Measurements from ENCODE around the gene MVB12B. TPM values are rescaled to one million over a fixed set of nuclear protein-coding genes. Genes with fewer than 3 reads are reported as not detected.

MVB12B gene
- total RNA-seq, 1 experiment from 2014 or later: 9.4 TPM

GRCh38 chr9:126448136-126448535 lies 121.5 kb downstream of the MVB12B start:
- ATAC-seq: no peak
- no peak for DNase-seq (ENCODE audit: low read depth, low spot score)
- ChIA-PET CTCF (no interaction called here), POLR2A (no interaction called here)
- TF ChIP-seq SIN3A (IDR thresholded peaks at IDR 0.05; ENCODE audit: borderline replicate concordance, insufficient read depth, low read depth, low read length) (no peak), POLR2AphosphoS5 (IDR thresholded peaks at IDR 0.05; ENCODE audit: low read depth, low read length) (no peak), REST (IDR thresholded peaks at IDR 0.05; ENCODE audit: insufficient read depth in 1 of 2, low read depth in 2 of 2, low read length in 1 of 2) (no peak), TCF7L2 (IDR thresholded peaks at IDR 0.05; ENCODE audit: low read depth, low read length) (no peak)
- TF ChIP-seq, protein P1, sequence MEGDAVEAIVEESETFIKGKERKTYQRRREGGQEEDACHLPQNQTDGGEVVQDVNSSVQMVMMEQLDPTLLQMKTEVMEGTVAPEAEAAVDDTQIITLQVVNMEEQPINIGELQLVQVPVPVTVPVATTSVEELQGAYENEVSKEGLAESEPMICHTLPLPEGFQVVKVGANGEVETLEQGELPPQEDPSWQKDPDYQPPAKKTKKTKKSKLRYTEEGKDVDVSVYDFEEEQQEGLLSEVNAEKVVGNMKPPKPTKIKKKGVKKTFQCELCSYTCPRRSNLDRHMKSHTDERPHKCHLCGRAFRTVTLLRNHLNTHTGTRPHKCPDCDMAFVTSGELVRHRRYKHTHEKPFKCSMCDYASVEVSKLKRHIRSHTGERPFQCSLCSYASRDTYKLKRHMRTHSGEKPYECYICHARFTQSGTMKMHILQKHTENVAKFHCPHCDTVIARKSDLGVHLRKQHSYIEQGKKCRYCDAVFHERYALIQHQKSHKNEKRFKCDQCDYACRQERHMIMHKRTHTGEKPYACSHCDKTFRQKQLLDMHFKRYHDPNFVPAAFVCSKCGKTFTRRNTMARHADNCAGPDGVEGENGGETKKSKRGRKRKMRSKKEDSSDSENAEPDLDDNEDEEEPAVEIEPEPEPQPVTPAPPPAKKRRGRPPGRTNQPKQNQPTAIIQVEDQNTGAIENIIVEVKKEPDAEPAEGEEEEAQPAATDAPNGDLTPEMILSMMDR (IDR thresholded peaks at IDR 0.05): no peak
- no peaks in the 10 kb centered on the region for H3K4me1 ChIP-seq (ENCODE audit: control insufficient read depth, insufficient read depth, low read length)
- H3K9me3 ChIP-seq (ENCODE audit: control insufficient read depth, insufficient read depth, low read depth, low read length): no peaks in the 10 kb centered on the region
- intact Hi-C loops (cut with micrococcal nuclease; ENCODE audit: unreplicated experiment): no loop called here
- H3K27me3 ChIP-seq (ENCODE audit: control insufficient read depth, insufficient read depth, low read length): no peaks in the 10 kb centered on the region
- no peak overlapping the region for H3K27ac ChIP-seq (ENCODE audit: low read length)
- in situ Hi-C loops (cut with HindIII; ENCODE audit: low pct_unique_long_range_greater_than_20kb, low sequenced_read_pairs): no loop called here
- H3K4me3 ChIP-seq (ENCODE audit: low read depth in 2 of 2, low read length in 2 of 2): no peak overlapping the region
- no peaks in the 10 kb centered on the region for H3K36me3 ChIP-seq (ENCODE audit: control insufficient read depth, insufficient read depth, low read length)
- no TSS peak for BruUV-seq (replicated peaks)

DNA sequence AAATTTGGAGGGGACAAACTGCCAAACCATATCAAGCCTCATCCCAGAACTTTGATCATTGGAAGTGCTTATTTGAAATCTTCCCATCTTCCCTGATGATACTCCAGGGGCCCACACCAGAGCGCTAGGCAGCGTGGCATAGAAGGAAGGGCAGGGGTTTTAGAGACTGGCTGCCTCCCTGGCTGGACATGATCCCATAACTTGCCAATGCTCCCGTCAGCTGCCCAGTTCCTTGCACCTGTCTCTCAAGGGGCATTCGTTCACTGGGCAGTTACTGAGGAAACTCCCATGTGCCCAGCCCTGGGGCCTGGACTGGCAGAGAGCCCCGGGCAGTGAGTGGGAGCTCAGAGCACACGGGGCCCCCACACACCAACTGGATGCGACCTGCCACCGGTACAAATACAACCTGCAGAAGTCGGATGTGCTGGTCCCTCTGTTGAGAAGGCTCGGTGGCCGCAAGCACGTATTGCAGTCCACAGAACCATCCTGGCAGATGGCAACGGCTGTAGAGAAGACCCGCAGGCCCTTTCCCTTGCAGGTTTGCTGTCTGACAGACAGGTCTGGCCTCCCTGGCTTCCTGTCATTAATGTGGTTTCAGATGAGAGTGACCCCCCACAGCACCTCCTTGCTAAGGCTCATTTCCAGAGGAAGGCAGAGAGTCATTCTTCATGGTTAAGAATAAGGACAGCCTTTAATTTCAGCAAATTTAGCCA lies 122.4 kb downstream of the MVB12B start:
- BruUV-seq (replicated peaks): no TSS peak

More for the DNA sequence above, 122.4 kb downstream of the MVB12B start:
- H3K4me1 ChIP-seq (ENCODE audit: control insufficient read depth, insufficient read depth, low read length): no peaks in the 10 kb centered on the region
- DNase-seq (ENCODE audit: low read depth, low spot score): no peak
- no peak overlapping the region for H3K4me3 ChIP-seq (ENCODE audit: low read depth in 2 of 2, low read length in 2 of 2)
- no peaks in the 10 kb centered on the region for H3K36me3 ChIP-seq (ENCODE audit: control insufficient read depth, insufficient read depth, low read length)
- intact Hi-C loops (cut with micrococcal nuclease; ENCODE audit: unreplicated experiment) (no loop called here), in situ Hi-C loops (cut with HindIII; ENCODE audit: low pct_unique_long_range_greater_than_20kb, low sequenced_read_pairs) (no loop called here)
- H3K27me3 ChIP-seq (ENCODE audit: control insufficient read depth, insufficient read depth, low read length): no peaks in the 10 kb centered on the region
- no peak overlapping the region for H3K27ac ChIP-seq (ENCODE audit: low read length)
- H3K9me3 ChIP-seq (ENCODE audit: control insufficient read depth, insufficient read depth, low read depth, low read length): no peaks in the 10 kb centered on the region
- no peak for ATAC-seq
- POLR2A ChIA-PET: no interaction called here
- TF ChIP-seq, protein P1 (IDR thresholded peaks at IDR 0.05): no peak
- no peak for TF ChIP-seq SIN3A (IDR thresholded peaks at IDR 0.05; ENCODE audit: borderline replicate concordance, insufficient read depth, low read depth, low read length)
- no peak for TF ChIP-seq TCF7L2 (IDR thresholded peaks at IDR 0.05; ENCODE audit: low read depth, low read length)
- TF ChIP-seq REST (IDR thresholded peaks at IDR 0.05; ENCODE audit: insufficient read depth in 1 of 2, low read depth in 2 of 2, low read length in 1 of 2): no peak
- no peak for TF ChIP-seq POLR2AphosphoS5 (IDR thresholded peaks at IDR 0.05; ENCODE audit: low read depth, low read length)
- CTCF ChIA-PET: no interaction called here
